GM23248 (cell line): Measurements from ENCODE around the gene CNGB1. TPM values are rescaled to one million over a fixed set of nuclear protein-coding genes. Genes with fewer than 3 reads are reported as not detected.
"Not testable (repeated sequence)": the region's sequence is repeated elsewhere in the genome, so short reads cannot be mapped to it uniquely, and the experiment has no call there.

Experiments
- DNase-seq: peaks from one replicate; pipeline ENCODE4 v3.0.0-alpha.2; 2015
- H2AFZ ChIP-seq: fragments of 200-600 bp; sonication (generic); 2 replicates; pipeline ENCODE4 v1.6.1; 2016; ENCODE audit warnings: antibody characterized with exemption
- H3F3A ChIP-seq: fragments of 200-600 bp; sonication (generic); 2 replicates; pipeline ENCODE4 v1.6.1; 2016; ENCODE audit warnings: mild to moderate bottlenecking, antibody characterized with exemption, mixed run types; ENCODE audit not compliant: insufficient read depth
- H3K27ac ChIP-seq: fragments of 200-600 bp; sonication (generic); 2 replicates; pipeline ENCODE4 v1.5.1; 2016; ENCODE audit warnings: mild to moderate bottlenecking
- H3K27me3 ChIP-seq: fragments of 200-600 bp; sonication (generic); replicated peaks from 2 replicates; pipeline ENCODE4 v1.6.1; 2016; ENCODE audit warnings: mild to moderate bottlenecking; ENCODE audit not compliant: insufficient read depth
- H3K36me3 ChIP-seq: fragments of 200-600 bp; sonication (generic); 2 replicates; pipeline ENCODE4 v1.6.1; 2016; ENCODE audit warnings: low read depth, mild to moderate bottlenecking
- H3K4me1 ChIP-seq: fragments of 200-600 bp; sonication (generic); 2 replicates; pipeline ENCODE4 v1.6.1; 2016; ENCODE audit warnings: mild to moderate bottlenecking; ENCODE audit not compliant: insufficient read depth
- H3K4me2 ChIP-seq: fragments of 200-600 bp; sonication (generic); one replicate; pipeline ENCODE4 v1.6.1; 2016; ENCODE audit warnings: mild to moderate bottlenecking; ENCODE audit not compliant: unreplicated experiment
- H3K4me3 ChIP-seq: fragments of 200-600 bp; sonication (generic); 2 replicates; pipeline ENCODE4 v1.5.1; 2016; ENCODE audit warnings: mild to moderate bottlenecking
- H3K79me2 ChIP-seq: fragments of 200-600 bp; sonication (generic); 2 replicates; pipeline ENCODE4 v1.6.1; 2016; ENCODE audit warnings: mild to moderate bottlenecking; ENCODE audit not compliant: insufficient read depth
- H3K9ac ChIP-seq: fragments of 200-600 bp; sonication (generic); 2 replicates; pipeline ENCODE4 v1.6.1; 2016; ENCODE audit warnings: mild to moderate bottlenecking
- H3K9me2 ChIP-seq: fragments of 200-600 bp; sonication (generic); 2 replicates; pipeline ENCODE4 v1.6.1; 2016; ENCODE audit warnings: mixed run types, mild to moderate bottlenecking, moderate library complexity; ENCODE audit not compliant: insufficient read depth
- H3K9me3 ChIP-seq: fragments of 200-600 bp; sonication (generic); one replicate; pipeline ENCODE4 v1.6.1; 2017; ENCODE audit warnings: low read depth
- H4K20me1 ChIP-seq: fragments of 200-600 bp; sonication (generic); 2 replicates; pipeline ENCODE4 v1.6.0; 2016; ENCODE audit not compliant: insufficient read depth
- EZH2 ChIP-seq: fragments of 200-600 bp; sonication (generic); IDR thresholded peaks from 2 replicates; pipeline ENCODE4 v1.6.1; 2018; ENCODE audit warnings: antibody characterized with exemption, mild to moderate bottlenecking; ENCODE audit not compliant: insufficient read depth, poor library complexity, severe bottlenecking
- EZH2phosphoT487 ChIP-seq: fragments of 200-600 bp; sonication (generic); IDR thresholded peaks from 2 replicates; pipeline ENCODE4 v1.6.1; 2018; ENCODE audit warnings: antibody characterized with exemption, moderate library complexity, mild to moderate bottlenecking, low read depth; ENCODE audit not compliant: insufficient read depth
- WGBS, 2 experiments: methylation state at CpG; one replicate each; pipeline ENCODE4 v1.1.6; 2015 to 2017; ENCODE audit warnings: low lambda C conversion rate in 2 of 2, low coverage in 1 of 2; ENCODE audit errors: missing lambda C conversion rate in 2 of 2; 5-methylcytosine and 5-hydroxymethylcytosine counted together
- in situ Hi-C: fragments of 300-500 bp; cut with MboI; formaldehyde crosslinking; loops from 2 replicates; pipeline ENCODE4 v1.15.0; 2020
- polyA plus RNA-seq: library from polyadenylated mRNA; unstranded; fragments of >200 nt; fragmentation: Nextera tagmentation; extraction: Ambion mirVana; gene quantifications from 2 replicates; pipeline ENCODE4 v1.2.1, GENCODE V29; 2016
- total RNA-seq: library from RNA; depleted of rRNA; stranded (reverse); fragments of >200 nt; shearing (Covaris generic); gene quantifications from 2 replicates; pipeline ENCODE4 v1.2.3, GENCODE V29; 2014

Gene CNGB1
- total and polyA plus RNA-seq, 2 experiments from 2014 or later: not detected

GRCh38 chr16:57897053-57897784, 73.7 kb downstream of the CNGB1 start:
- Histone ChIP-seq H3K27ac (no peak overlapping the region), H3K9me2 (no peaks in the 10 kb centered on the region), H3K4me3 (no peak overlapping the region), H3K27me3 (no peaks in the 10 kb centered on the region), H4K20me1 (no peaks in the 10 kb centered on the region), H3K4me1 (peaks cover 7% of the 10 kb centered on the region), H3K36me3 (no peaks in the 10 kb centered on the region), H3F3A (peaks cover 6% of the 10 kb centered on the region; the same call in 1 of the 2 replicates), H3K9me3 (no peaks in the 10 kb centered on the region), H2AFZ (no peak overlapping the region), H3K79me2 (no peaks in the 10 kb centered on the region), H3K4me2 (no peak overlapping the region), H3K9ac (no peak overlapping the region)
- TF ChIP-seq EZH2phosphoT487 (no peak), EZH2 (no peak)
- no peak for DNase-seq
- 84% methylated on average over 17 to 18 of the region's 18 CpGs for WGBS, 2 experiments
- in situ Hi-C loops: no loop called here

GRCh38 chr16:57895081-57895547, 75.8 kb downstream of the CNGB1 start:
- H3K27ac ChIP-seq, H3F3A ChIP-seq, H3K4me2 ChIP-seq, DNase-seq, in situ Hi-C loops, H3K79me2 ChIP-seq, H3K27me3 ChIP-seq, H4K20me1 ChIP-seq, H3K4me3 ChIP-seq, H3K9ac ChIP-seq, H3K9me3 ChIP-seq, H3K36me3 ChIP-seq, H3K9me2 ChIP-seq, H2AFZ ChIP-seq: not testable (repeated sequence)
- H3K4me1 ChIP-seq: peaks cover 12% of the 10 kb centered on the region
- WGBS, 2 experiments: 94 to 98% methylated on average over 3 of the region's 3 CpGs

DNA sequence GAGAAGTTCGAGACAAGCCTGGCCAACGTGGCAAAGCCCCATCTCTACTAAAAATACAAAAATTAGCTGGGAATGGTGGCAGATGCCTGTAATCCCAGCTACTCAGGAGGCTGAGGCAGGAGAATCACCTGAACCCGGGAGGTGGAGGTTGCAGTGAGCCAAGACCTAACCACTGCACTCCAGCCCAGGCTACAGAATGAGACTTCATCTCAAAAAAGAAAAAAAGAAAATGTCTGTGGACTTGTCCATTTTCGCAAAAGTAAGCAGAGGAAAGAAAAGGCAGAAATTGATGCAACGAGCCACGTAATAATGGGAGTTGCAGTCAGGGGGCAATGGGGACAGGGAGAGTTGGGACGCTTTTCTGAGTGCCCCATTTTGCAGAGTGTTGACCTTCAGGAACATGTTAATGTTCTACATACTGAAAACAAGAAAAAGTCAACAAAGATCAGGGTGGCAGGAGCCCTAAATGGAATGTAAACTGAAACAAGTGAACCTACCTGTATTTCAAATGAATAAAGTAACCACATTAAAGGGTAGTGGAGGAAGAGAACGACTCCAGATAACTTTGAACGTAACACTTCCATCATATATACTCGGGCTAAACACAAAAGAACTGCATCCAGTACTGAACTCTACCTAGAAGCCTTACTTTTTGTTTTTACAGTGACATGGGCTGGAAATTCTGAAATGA, 76.4 kb downstream of the CNGB1 start:
- TF ChIP-seq EZH2phosphoT487 (no peak), EZH2 (no peak)
- Histone ChIP-seq H3K4me1 (peaks cover 16% of the 10 kb centered on the region), H3K36me3 (no peaks in the 10 kb centered on the region), H4K20me1 (no peaks in the 10 kb centered on the region), H3K4me3 (no peak overlapping the region), H2AFZ (peak overlapping the region; percentile 71), H3K9me3 (no peaks in the 10 kb centered on the region), H3K27me3 (no peaks in the 10 kb centered on the region), H3K79me2 (no peaks in the 10 kb centered on the region), H3K9me2 (no peaks in the 10 kb centered on the region), H3K9ac (0 out of 2 replicates have a peak overlapping the region, but pooled peaks have one; percentile 24), H3K4me2 (peak overlapping the region; percentile 5), H3F3A (peaks cover 12% of the 10 kb centered on the region), H3K27ac (0 out of 2 replicates have a peak overlapping the region, but pooled peaks have one; percentile 14)
- no peak for DNase-seq
- in situ Hi-C loops: no loop called here
- 90 to 94% methylated on average over 10 of the region's 10 CpGs for WGBS, 2 experiments

GRCh38 chr16:57893559-57894389, 77.2 kb downstream of the CNGB1 start:
- peaks cover 13% of the 10 kb centered on the region for H3F3A ChIP-seq
- peak; percentile 82 for DNase-seq
- H3K9me3 ChIP-seq: no peaks in the 10 kb centered on the region
- no peaks in the 10 kb centered on the region for H3K79me2 ChIP-seq
- H4K20me1 ChIP-seq: no peaks in the 10 kb centered on the region
- H3K4me2 ChIP-seq: peak overlapping the region; percentile 5
- peaks cover 16% of the 10 kb centered on the region for H3K4me1 ChIP-seq
- H3K27me3 ChIP-seq: no peaks in the 10 kb centered on the region
- H3K36me3 ChIP-seq: no peaks in the 10 kb centered on the region
- no peaks in the 10 kb centered on the region for H3K9me2 ChIP-seq
- TF ChIP-seq EZH2phosphoT487 (no peak), EZH2 (no peak)
- in situ Hi-C loops: no loop called here
- H3K4me3 ChIP-seq: no peak overlapping the region
- WGBS, 2 experiments: 54 to 55% methylated on average over 17 of the region's 17 CpGs
- H3K9ac ChIP-seq: 0 out of 2 replicates have a peak overlapping the region, but pooled peaks have one; percentile 24
- H3K27ac ChIP-seq: peak overlapping the region; percentile 14; the same call in 1 of the 2 replicates
- peak overlapping the region; percentile 71 for H2AFZ ChIP-seq
